ENCODE measurements around the gene MIA2. TPM values are rescaled to one million over a fixed set of nuclear protein-coding genes. Genes with fewer than 3 reads are reported as not detected.

MIA2 gene
- total and polyA plus RNA-seq, 9 of the 15 experiments (the other 6 are each of a cell fraction or from before 2014, with no cell fraction given): 6.0 to 21.8 (median 12.8) TPM

GRCh38 chr14:39360316-39360715, 126.6 kb downstream of the MIA2 start:
- Histone ChIP-seq H3K4me3 (no peak overlapping the region), H2AFZ (ENCODE audit: low read depth, low read length) (no peak overlapping the region), H3K4me1 (replicated peaks in 1 of 2; ENCODE audit: control insufficient read depth in 2 of 2, insufficient read depth in 2 of 2, low read length in 2 of 2) (no peaks in the 10 kb centered on the region; a peak in 1 of 5 replicates), H4K20me1 (replicated peaks; ENCODE audit: control insufficient read depth, insufficient read depth, low read length) (no peaks in the 10 kb centered on the region), H3K27ac (ENCODE audit: extremely low read depth, low read depth, low read length) (no peak overlapping the region), H3K9me1 (ENCODE audit: control insufficient read depth, insufficient read depth, low read length) (no peaks in the 10 kb centered on the region), H3K36me3 (ENCODE audit: control insufficient read depth, insufficient read depth, low read length) (no peaks in the 10 kb centered on the region), H3K27me3 (ENCODE audit: control insufficient read depth in 2 of 2, insufficient read depth in 2 of 2, low read length in 2 of 2) (no peaks in the 10 kb centered on the region), H3K9me3 (replicated peaks; ENCODE audit: control insufficient read depth, insufficient read depth, low read depth, low read length) (no peaks in the 10 kb centered on the region), H3K4me2 (ENCODE audit: insufficient read depth, low read length) (no peak overlapping the region), H3K79me2 (ENCODE audit: control insufficient read depth, insufficient read depth, low read length) (no peaks in the 10 kb centered on the region), H3K9ac (ENCODE audit: insufficient read depth in 1 of 2, low read depth in 2 of 2, low read length in 2 of 2) (no peak overlapping the region)
- no peak for FAIRE-seq
- no peak for DNase-seq (ENCODE audit: extremely low read depth in 1 of 4, low spot score in 3 of 4)
- CTCF ChIA-PET (ENCODE audit: low intra/inter-chr PET ratio): no interaction called here
- BruUV-seq (replicated peaks): no TSS peak
- intact Hi-C loops (cut with micrococcal nuclease): no loop called here
- ATAC-seq: no peak
- POLR2A ChIA-PET: no interaction called here
- in situ Hi-C loops (cut with MboI): loop anchor here (10.0 kb wide), 1 partner anchor 246 kb away; the partner anchor contains the start of gene GEMIN2
- TF ChIP-seq MCM5 (IDR thresholded peaks at IDR 0.05; ENCODE audit: low read depth) (no peak), GTF3C2 (IDR thresholded peaks at IDR 0.05; ENCODE audit: borderline replicate concordance, extremely low read depth, insufficient read length) (no peak), CHD4 (IDR thresholded peaks at IDR 0.05; ENCODE audit: insufficient read depth, insufficient replicate concordance, low read depth, low read length, poor library complexity, severe bottlenecking) (no peak), TAF1 (IDR thresholded peaks at IDR 0.05; ENCODE audit: control insufficient read depth, extremely low read depth, insufficient read depth, low read length, severe bottlenecking) (no peak), CBX2 (IDR thresholded peaks at IDR 0.05; ENCODE audit: insufficient read depth, low read length, poor library complexity, severe bottlenecking) (no peak), GTF2F1 (IDR thresholded peaks at IDR 0.05; ENCODE audit: low read depth, low read length) (no peak), BMI1 (IDR thresholded peaks at IDR 0.05; ENCODE audit: low read length) (no peak), MNT (conservative IDR thresholded peaks at IDR 0.05) (no peak), ETV1 (tag; conservative IDR thresholded peaks at IDR 0.05; ENCODE audit: low read depth) (no peak), E2F8 (IDR thresholded peaks at IDR 0.05; ENCODE audit: low read depth, partially characterized antibody) (no peak), ZNF12 (CRISPR knock-in tag; IDR thresholded peaks at IDR 0.05) (no peak), ZNF766 (CRISPR knock-in tag; conservative IDR thresholded peaks at IDR 0.05) (no peak), POU5F1 (IDR thresholded peaks at IDR 0.05; ENCODE audit: borderline replicate concordance, low read depth, low read length, partially characterized antibody) (no peak), ELK1 (CRISPR knock-in tag; IDR thresholded peaks at IDR 0.05) (no peak)
